Stimulated activated CD8-positive, alpha-beta memory T cell treated with anti-CD3 and anti-CD28 coated beads, Interleukin-15, amount 100 ng/mL, for 48 hours (primary cell): ENCODE data around the gene SPIRE1.
"Not testable (repeated sequence)": the region's sequence is repeated elsewhere in the genome, so short reads cannot be mapped to it uniquely, and the experiment has no call there.

ENCODE experiments used
- DNase-seq, 2 donors: peaks; one replicate each; pipeline ENCODE4 v3.0.0-alpha.2; 2020; ENCODE audit warnings: low read depth in 2 of 2

Gene SPIRE1

DNA sequence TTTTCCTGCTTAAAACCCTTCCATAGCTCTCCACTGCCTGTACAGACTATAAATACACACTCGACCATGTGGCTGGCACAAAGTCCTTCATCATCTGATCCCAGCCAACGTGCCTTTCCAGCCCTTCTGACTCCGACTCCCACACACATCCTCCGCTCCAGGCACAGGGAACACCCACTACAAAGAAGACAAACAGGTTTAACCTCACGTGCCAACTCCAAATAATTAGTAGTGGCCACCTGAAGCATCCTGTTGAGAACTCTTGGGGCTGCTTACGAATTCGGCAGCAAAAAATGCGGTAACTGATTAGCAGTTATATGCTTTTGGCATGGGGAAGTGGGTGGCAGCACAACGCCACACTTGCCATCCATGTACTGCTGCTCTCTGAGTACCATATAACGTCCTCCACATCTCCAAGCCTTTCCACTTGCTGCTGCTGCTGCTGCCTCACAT is 12.1 kb downstream of the SPIRE1 start:
- no peak for DNase-seq

DNA sequence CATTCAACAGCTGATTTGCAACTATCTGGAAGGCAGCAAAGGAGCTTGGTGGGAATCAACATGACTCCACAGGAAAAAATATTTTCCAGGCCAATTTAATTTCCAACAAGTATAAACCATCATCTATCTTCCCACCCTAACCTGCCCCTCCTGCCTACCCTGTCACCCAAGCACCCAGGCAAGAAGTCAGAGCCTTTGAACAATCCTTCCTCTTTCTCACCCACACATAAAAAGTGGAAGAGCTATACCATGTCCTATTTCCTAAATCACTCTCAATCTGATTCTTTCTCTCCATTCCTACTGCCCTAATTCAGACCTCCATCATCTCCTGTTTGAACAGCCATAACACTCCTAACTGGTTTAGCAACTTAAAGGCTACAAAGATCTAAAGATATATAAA is 12.7 kb downstream of the SPIRE1 start:
- no peak for DNase-seq

DNA sequence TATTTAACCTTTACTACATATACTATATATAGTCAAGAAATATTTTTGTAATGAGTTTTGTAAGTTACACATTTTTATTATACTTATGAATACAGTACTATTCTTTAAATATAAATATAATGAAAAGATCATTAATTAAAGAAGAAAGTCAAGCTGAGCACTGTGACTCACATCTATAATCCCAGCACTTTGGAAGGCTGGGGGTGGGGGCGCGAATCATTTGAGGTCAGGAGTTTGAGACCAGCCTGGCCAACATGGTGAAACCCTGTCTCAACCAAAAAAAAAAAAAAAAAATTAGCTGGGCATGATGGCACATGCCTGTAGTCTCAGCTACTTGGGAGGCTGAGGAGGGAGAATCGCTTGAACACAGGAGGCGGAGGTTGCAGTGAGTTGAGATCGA is 14.2 kb downstream of the SPIRE1 start:
- DNase-seq: not testable (repeated sequence)

DNA sequence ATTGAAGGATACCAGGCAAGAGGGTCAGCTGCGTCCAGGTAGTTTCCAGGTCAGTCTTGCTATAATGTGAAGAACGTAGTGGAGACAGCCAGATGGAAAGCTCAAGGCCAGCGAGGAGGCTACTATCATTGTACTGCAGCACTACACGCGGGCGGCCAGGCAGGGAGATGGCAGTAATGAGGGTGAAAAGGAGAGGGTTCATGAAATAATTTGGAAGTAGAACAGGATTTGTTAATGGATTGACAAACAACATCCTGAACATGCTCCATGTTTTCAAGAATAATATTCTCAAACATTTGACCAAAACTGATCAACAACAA is 17.1 kb downstream of the SPIRE1 start:
- no peak for DNase-seq

- DNase-seq: no peak
Measured at GRCh38 chr18:12639990-12640880, 17.7 kb downstream of the SPIRE1 start.

- DNase-seq: no peak
Measured at GRCh38 chr18:12638644-12639124, 19.2 kb downstream of the SPIRE1 start.

GRCh38 chr18:12637901-12638643 is 19.8 kb downstream of the SPIRE1 start:
- no peak for DNase-seq

DNA sequence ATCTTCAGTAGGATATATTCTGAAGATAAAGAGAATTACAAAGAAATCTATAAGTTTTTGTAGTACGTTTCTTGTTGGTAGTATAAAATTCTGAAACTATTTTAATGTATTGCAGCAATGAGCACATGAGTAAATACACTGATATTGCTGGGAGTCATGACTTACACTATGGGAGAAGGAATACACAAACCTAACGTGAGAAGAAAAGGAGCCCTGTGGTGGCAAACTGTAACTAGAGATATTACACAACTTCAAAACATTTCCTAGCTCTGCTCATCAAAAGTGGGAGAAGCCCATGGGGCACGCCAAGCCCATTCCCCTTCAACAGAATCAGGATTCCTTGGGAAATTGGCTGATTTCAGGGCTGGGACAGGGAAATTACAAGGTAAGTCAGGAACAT is 20.5 kb downstream of the SPIRE1 start:
- no peak for DNase-seq

- DNase-seq: no peak
Measured at GRCh38 chr18:12631831-12632477, 26.0 kb downstream of the SPIRE1 start.

- DNase-seq: no peak
Measured at GRCh38 chr18:12630136-12630535, 27.8 kb downstream of the SPIRE1 start.

DNA sequence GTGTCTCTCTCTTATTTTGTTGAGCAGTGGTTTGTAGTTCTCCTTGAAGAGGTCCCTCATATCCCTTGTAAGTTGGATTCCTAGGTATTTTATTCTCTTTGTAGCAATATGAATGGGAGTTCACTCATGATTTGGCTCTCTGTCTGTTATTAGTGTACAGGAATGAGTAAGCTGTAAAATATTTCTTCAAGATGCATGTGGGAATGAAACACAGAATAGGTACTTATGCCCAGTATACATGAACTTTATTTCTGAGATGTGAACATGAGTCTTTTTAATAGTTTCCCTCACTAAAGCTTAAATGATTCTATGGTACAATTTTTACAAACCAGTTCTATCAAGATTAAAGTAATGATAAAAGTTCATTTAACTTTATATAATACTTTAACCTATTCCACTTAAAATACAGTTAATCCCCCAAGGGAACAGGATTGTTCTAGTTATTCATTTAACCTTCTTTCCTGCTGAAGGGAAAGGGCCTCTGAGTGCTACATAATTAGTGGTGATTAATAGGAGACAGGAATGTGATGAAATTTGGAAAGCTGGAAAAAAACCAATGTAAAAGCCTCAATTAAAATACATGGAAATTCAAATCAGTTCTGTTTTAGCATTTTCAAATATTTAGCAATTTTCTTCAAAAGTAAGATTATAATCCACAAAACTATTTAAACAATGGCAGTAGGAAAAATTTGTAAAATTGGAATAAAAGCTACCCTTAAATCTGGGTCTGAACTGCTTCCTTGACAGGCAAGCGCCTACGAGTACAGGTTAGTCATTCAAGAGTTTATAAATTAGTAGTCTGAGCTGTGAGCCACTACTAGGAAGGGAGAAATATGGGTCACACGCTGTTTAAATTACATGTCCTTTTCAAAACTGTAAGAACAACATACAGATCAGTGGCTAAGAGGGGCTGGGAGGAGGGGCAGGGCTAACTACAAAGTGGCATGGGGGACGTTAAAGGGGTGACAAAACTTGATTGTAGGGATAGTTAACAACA is 28.9 kb downstream of the SPIRE1 start:
- DNase-seq: no peak

- not testable (repeated sequence) for DNase-seq
Measured at GRCh38 chr18:12627199-12627598, 30.7 kb downstream of the SPIRE1 start.

GRCh38 chr18:12625241-12625640 is 32.7 kb downstream of the SPIRE1 start:
- DNase-seq: no peak

GRCh38 chr18:12621742-12622306 is 36.1 kb downstream of the SPIRE1 start:
- no peak for DNase-seq

DNA sequence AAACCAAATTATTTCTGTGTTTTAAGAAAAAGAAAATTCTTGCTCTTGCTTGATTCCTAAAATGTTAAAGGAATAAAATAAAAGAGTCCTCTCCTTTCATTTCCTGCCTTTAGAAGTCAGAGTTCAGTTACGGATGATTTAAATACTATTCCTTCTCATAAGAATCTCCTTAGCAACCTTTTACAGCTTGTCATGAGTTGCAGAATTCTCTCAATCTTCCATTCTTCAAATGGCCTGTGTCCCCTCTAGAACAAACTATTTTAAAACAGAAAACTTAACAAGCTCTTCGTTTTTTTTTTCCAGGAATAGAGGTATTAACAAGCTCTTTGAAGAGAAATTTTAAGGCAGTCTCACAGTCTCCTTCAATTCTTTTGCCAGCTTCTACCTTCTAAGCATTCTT is 42.2 kb downstream of the SPIRE1 start:
- no peak for DNase-seq

- no peak for DNase-seq
Measured at GRCh38 chr18:12608301-12608700, 49.6 kb downstream of the SPIRE1 start.

DNA sequence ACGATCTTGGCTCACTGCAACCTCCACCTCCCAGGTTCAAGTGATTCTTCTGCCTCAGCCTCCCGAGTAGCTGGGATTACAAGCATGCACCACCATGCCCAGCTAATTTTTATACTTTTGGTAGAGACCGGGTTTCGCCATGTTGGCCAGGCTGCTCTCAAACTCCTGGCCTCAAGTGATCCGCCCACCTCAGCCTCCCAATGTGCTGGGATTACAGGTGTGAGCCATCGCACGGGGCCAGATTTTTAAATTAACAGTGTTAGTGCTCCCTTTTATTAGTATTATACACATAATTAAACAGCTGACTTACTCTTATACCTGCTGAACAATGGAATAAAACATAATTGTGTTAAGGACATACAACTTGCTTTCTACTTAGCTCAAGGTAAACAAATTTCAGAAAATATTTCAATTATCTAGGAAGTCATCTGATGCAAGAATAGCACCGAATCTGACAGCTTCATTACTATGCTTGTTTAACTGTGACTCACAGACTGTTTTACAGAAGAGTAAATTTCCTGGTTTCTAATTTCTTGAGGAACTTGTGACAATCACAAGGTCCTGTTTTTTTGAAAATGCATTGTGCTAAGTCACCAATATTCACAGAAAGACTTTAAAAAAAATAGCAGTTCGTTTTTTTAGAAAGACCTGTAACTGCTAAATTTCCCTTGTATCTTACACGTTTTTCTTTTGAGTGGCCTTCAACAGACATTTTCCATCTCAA is 51.2 kb downstream of the SPIRE1 start:
- no peak for DNase-seq

- DNase-seq: no peak
Measured at GRCh38 chr18:12604445-12605007, 53.4 kb downstream of the SPIRE1 start.

- DNase-seq: no peak
Measured at GRCh38 chr18:12599966-12600365, 57.9 kb downstream of the SPIRE1 start.

GRCh38 chr18:12599543-12599942 is 58.4 kb downstream of the SPIRE1 start:
- DNase-seq: no peak
